ENCODE data around the gene CCL28.
"Not testable (repeated sequence)": the region's sequence is repeated elsewhere in the genome, so short reads cannot be mapped to it uniquely, and the experiment has no call there.

Gene CCL28

GRCh38 chr5:43367909-43368669, 44.1 kb downstream of the CCL28 start:
- DNase-seq (ENCODE audit: low read depth), result no peak

GRCh38 chr5:43367453-43367852, 44.7 kb downstream of the CCL28 start:
- no peak for DNase-seq (ENCODE audit: low read depth)
- H3K4me3 ChIP-seq (ENCODE audit: low read depth, low read length), result no peak overlapping the region
- TF ChIP-seq, protein P1, sequence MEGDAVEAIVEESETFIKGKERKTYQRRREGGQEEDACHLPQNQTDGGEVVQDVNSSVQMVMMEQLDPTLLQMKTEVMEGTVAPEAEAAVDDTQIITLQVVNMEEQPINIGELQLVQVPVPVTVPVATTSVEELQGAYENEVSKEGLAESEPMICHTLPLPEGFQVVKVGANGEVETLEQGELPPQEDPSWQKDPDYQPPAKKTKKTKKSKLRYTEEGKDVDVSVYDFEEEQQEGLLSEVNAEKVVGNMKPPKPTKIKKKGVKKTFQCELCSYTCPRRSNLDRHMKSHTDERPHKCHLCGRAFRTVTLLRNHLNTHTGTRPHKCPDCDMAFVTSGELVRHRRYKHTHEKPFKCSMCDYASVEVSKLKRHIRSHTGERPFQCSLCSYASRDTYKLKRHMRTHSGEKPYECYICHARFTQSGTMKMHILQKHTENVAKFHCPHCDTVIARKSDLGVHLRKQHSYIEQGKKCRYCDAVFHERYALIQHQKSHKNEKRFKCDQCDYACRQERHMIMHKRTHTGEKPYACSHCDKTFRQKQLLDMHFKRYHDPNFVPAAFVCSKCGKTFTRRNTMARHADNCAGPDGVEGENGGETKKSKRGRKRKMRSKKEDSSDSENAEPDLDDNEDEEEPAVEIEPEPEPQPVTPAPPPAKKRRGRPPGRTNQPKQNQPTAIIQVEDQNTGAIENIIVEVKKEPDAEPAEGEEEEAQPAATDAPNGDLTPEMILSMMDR (IDR thresholded peaks at IDR 0.05; ENCODE audit: control insufficient read depth, extremely low read depth, insufficient read depth), result no peak

More at GRCh38 chr5:43367909-43368669, 44.1 kb downstream of the CCL28 start:
- H3K4me3 ChIP-seq (ENCODE audit: low read depth, low read length), result no peak overlapping the region
- TF ChIP-seq, protein P1 (IDR thresholded peaks at IDR 0.05; ENCODE audit: control insufficient read depth, extremely low read depth, insufficient read depth), result no peak

- H3K4me3 ChIP-seq (ENCODE audit: low read depth, low read length); DNase-seq (ENCODE audit: low read depth): not testable (repeated sequence)
These were observed 45.4 kb downstream of the CCL28 start for GRCh38 chr5:43366680-43367246.

DNA sequence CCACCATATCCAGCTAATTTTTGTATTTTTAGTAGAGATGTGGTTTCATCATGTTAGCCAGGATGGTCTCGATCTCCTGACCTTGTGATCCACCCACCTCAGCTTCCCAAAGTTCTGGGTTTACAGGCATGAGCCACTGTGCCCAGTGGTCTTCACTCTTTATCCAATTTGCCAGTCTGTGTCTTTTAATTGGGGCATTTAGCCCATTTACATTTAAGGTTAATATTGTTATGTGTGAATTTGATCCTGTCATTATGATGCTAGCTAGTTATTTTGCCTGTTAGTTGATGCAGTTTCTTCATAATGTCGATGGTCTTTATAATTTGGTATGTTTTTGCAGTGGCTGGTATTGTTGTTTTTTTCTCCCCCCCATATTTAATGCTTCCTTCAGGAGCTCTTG, 47.0 kb downstream of the CCL28 start:
- not testable (repeated sequence) for H3K4me3 ChIP-seq (ENCODE audit: low read depth, low read length); DNase-seq (ENCODE audit: low read depth)

GRCh38 chr5:43363445-43364152, 48.6 kb downstream of the CCL28 start:
- TF ChIP-seq, protein P1 (IDR thresholded peaks at IDR 0.05; ENCODE audit: control insufficient read depth, extremely low read depth, insufficient read depth), result no peak
- no peak for DNase-seq (ENCODE audit: low read depth)

GRCh38 chr5:43362725-43363435, 49.3 kb downstream of the CCL28 start:
- no peak for DNase-seq (ENCODE audit: low read depth)
- no peak overlapping the region for H3K4me3 ChIP-seq (ENCODE audit: low read depth, low read length)
- TF ChIP-seq, protein P1 (IDR thresholded peaks at IDR 0.05; ENCODE audit: control insufficient read depth, extremely low read depth, insufficient read depth), result no peak

More at GRCh38 chr5:43363445-43364152, 48.6 kb downstream of the CCL28 start:
- no peak overlapping the region for H3K4me3 ChIP-seq (ENCODE audit: low read depth, low read length)

DNA sequence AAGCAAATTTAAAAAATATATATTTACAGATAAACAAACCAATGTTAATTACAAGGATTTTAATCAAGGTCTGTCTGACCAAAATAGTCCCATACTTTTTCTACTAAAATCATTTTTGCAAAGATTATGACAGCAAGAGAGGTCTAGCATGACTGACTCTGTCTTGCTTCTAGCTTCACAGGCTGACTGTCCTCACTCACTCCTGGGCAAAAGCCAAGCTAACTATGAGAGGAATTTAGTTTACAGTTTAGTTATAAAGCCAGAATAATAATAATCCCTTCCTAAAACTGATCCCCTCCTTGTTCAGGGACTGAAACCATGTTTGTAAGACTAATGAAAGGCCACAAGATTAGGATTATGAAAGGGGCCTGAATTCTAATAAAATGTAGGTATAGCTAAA, 53.5 kb downstream of the CCL28 start:
- TF ChIP-seq, protein P1 (IDR thresholded peaks at IDR 0.05; ENCODE audit: control insufficient read depth, extremely low read depth, insufficient read depth), result no peak
- DNase-seq (ENCODE audit: low read depth), result no peak
- no peak overlapping the region for H3K4me3 ChIP-seq (ENCODE audit: low read depth, low read length)

All from LNCaP clone FGC (cell line).